ACC112 (cell line): ENCODE measurements around the gene MAGI2.
A peak's percentile ranks its signal among the peaks of the same experiment; 100 is the strongest.

Source experiments
- H2AFZ ChIP-seq: fragments of 200-600 bp; sonication (generic); one replicate; pipeline ENCODE4 v1.6.0; 2017; ENCODE audit warnings: antibody characterized with exemption, low read length; ENCODE audit not compliant: unreplicated experiment
- H3K27ac ChIP-seq: fragments of 200-600 bp; sonication (generic); 2 replicates; pipeline ENCODE4 v1.5.1; 2014; ENCODE audit warnings: low read depth, mild to moderate bottlenecking, antibody characterized with exemption, low read length, moderate library complexity
- H3K27me3 ChIP-seq: fragments of 200-600 bp; sonication (generic); 2 replicates; pipeline ENCODE4 v1.6.1; 2014; ENCODE audit warnings: mild to moderate bottlenecking, antibody characterized with exemption, low read length, moderate library complexity, mixed read lengths; ENCODE audit not compliant: insufficient read depth
- H3K36me3 ChIP-seq: fragments of 200-600 bp; sonication (generic); 2 replicates; pipeline ENCODE4 v1.6.1; 2016; ENCODE audit warnings: mild to moderate bottlenecking, antibody characterized with exemption, low read length, moderate library complexity, mixed read lengths; ENCODE audit not compliant: insufficient read depth
- H3K4me1 ChIP-seq: fragments of 200-600 bp; sonication (generic); one replicate; pipeline ENCODE4 v1.6.1; 2016; ENCODE audit warnings: low read length, mixed read lengths; ENCODE audit not compliant: insufficient read depth, unreplicated experiment, control insufficient read depth
- H3K4me3 ChIP-seq: fragments of 200-600 bp; sonication (generic); 2 replicates; pipeline ENCODE4 v1.5.1; 2014; ENCODE audit warnings: mild to moderate bottlenecking, low read depth, low read length
- H3K79me2 ChIP-seq: fragments of 200-600 bp; sonication (generic); one replicate; pipeline ENCODE4 v1.6.0; 2016; ENCODE audit warnings: low read length; ENCODE audit not compliant: control insufficient read depth, unreplicated experiment, insufficient read depth

Gene MAGI2

DNA sequence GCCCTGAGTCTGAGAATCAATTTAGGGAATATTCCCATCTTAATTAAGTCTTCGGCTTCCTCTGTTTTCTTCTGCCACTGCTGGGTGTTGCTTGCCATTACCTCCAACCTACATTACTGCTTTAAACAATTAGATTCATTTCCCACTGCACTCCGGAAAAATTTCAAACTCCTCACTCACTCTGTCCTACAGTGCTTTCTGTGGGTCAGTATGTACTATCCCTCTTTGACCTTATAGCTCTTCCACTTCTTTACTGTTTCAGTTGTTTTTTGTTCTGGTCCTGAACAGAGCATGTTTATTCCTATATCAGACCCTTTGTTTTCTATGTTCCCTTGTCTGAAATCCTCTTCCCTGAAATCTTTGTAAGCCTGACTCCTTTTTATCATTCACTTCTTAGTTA lies 160.6 kb downstream of the MAGI2 start:
- Histone ChIP-seq H3K36me3 (no peaks in the 10 kb centered on the region), H3K27ac (peak overlapping the region; percentile 69), H3K4me3 (no peak overlapping the region), H3K79me2 (no peaks in the 10 kb centered on the region), H3K27me3 (no peaks in the 10 kb centered on the region), H2AFZ (peak overlapping the region; percentile 63), H3K4me1 (peaks cover 44% of the 10 kb centered on the region)

DNA sequence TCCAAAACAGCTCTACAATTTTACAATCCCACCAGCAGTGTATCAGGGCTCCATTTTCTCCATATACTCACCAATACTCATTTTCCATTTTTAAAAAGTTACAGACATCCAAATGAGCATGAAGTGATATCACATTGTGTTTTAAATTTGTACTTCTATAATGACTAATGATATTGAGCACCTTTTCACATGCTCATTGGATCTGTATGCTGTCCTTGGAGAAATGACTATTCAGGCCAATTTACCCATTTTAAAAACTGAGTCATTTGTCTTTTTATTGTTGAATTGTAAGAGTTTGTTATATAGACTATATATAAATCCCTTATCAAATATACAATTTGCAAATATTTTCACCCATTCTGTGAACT lies 162.0 kb downstream of the MAGI2 start:
- Histone ChIP-seq H3K27me3 (no peaks in the 10 kb centered on the region), H3K36me3 (no peaks in the 10 kb centered on the region), H3K4me1 (peaks cover 42% of the 10 kb centered on the region), H2AFZ (no peak overlapping the region), H3K79me2 (no peaks in the 10 kb centered on the region), H3K27ac (peak overlapping the region; percentile 75), H3K4me3 (peak overlapping the region; percentile 49)

DNA sequence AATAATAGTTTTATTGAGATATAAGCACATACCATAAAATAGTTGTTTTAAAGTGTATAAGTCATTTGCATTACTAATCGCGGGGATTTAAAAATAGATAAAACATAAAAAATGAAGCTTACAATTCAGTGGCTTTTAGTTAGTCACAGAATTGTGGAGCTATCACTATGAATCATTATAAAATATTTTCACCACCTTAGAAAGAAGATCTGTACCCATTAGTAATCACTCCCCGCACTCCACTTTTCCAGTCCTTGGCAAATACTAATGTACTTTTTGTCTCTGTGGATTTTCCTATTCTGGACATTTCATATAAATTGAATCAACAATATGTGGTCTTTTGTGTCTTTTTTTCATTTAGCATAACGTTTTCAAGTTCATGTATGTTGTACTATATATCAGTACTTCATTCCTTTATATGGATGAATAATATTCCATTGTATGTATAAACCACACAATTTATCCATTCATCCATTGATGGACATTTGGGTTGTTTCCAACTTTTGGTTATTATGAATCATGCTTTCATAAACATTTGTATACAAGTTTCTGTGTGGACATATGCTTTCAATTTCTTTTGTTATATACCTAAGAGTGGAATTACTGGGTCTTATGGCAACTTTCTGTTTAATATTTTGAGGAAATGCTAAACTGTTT lies 162.5 kb downstream of the MAGI2 start:
- Histone ChIP-seq H3K27me3 (no peaks in the 10 kb centered on the region), H3K4me1 (peaks cover 37% of the 10 kb centered on the region), H3K27ac (peak overlapping the region; percentile 75), H3K36me3 (no peaks in the 10 kb centered on the region), H3K79me2 (no peaks in the 10 kb centered on the region), H2AFZ (no peak overlapping the region), H3K4me3 (peak overlapping the region; percentile 49)

GRCh38 chr7:79290398-79290797 lies 163.1 kb downstream of the MAGI2 start:
- Histone ChIP-seq H3K36me3 (no peaks in the 10 kb centered on the region), H3K4me1 (peaks cover 41% of the 10 kb centered on the region), H2AFZ (no peak overlapping the region), H3K4me3 (0 out of 2 replicates have a peak overlapping the region, but pooled peaks have one; percentile 49), H3K79me2 (no peaks in the 10 kb centered on the region), H3K27me3 (no peaks in the 10 kb centered on the region), H3K27ac (peak overlapping the region; percentile 75)

DNA sequence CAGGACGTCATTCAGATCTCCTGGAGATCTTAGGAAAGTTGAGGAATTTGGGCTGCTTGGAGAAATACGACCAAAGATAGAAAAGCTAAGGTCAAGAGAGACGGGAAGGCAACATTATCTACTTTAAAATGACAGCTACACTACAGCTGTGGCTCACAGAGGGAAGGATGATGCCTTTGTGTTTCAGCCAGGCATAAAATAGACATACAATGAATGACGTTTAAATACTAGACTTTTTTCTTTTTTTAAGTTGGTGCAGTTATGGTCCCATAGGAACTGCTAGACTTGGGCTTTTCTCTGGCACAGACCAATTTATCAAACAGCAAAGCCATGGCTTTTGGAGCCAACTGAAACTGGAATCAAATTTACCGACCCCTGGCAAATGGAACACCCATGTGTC lies 164.8 kb downstream of the MAGI2 start:
- Histone ChIP-seq H3K27me3 (no peaks in the 10 kb centered on the region), H3K36me3 (no peaks in the 10 kb centered on the region), H3K4me3 (no peak overlapping the region), H3K4me1 (peaks cover 50% of the 10 kb centered on the region), H2AFZ (no peak overlapping the region), H3K27ac (no peak overlapping the region), H3K79me2 (no peaks in the 10 kb centered on the region)

DNA sequence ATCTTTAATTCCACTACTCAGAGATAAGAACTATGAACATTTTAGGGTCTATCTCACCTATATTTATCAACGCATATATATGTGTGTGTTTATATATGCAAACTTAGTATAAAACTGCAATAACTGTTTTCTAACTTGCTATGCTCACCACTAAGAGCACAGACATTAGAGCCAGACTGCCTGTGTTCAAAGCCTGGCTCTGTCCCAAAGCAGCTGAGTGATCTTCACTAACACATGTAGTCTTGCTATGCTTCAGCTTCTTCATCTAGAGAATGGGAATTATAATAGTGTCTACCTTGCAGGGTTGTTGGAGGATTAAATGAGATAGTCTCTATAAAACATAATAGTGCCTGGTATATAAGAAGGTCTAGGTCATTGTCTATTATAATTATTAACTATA lies 165.5 kb downstream of the MAGI2 start:
- H2AFZ ChIP-seq = no peak overlapping the region
- no peaks in the 10 kb centered on the region for H3K36me3 ChIP-seq
- no peak overlapping the region for H3K4me3 ChIP-seq
- no peak overlapping the region for H3K27ac ChIP-seq
- H3K4me1 ChIP-seq = peaks cover 50% of the 10 kb centered on the region
- no peaks in the 10 kb centered on the region for H3K27me3 ChIP-seq
- H3K79me2 ChIP-seq = no peaks in the 10 kb centered on the region

DNA sequence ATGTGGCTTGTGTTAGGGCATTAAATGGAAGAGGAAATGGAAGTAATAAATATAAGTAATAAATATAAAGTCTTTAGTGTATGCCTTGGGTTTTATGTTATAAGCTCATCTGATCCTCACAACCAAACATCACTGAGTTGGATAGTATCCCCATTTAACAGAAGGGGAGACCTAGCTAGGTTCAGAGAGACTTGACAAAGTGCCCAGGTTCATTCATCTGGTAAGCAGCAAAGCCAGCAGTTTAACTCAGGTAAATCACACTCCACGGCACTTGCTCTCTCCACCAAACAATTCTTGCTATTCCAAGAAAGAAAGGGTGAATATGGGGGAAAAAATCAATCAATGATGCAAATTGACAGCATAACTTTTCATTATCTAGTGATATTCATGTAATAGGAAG lies 167.3 kb downstream of the MAGI2 start:
- Histone ChIP-seq H3K27me3 (no peaks in the 10 kb centered on the region), H2AFZ (no peak overlapping the region), H3K79me2 (no peaks in the 10 kb centered on the region), H3K4me3 (no peak overlapping the region), H3K4me1 (peaks cover 53% of the 10 kb centered on the region), H3K36me3 (no peaks in the 10 kb centered on the region), H3K27ac (no peak overlapping the region)

GRCh38 chr7:79285756-79286155 lies 167.7 kb downstream of the MAGI2 start:
- Histone ChIP-seq H3K79me2 (no peaks in the 10 kb centered on the region), H3K4me1 (peaks cover 53% of the 10 kb centered on the region), H3K36me3 (no peaks in the 10 kb centered on the region), H3K27me3 (no peaks in the 10 kb centered on the region), H3K27ac (no peak overlapping the region), H2AFZ (no peak overlapping the region), H3K4me3 (no peak overlapping the region)

DNA sequence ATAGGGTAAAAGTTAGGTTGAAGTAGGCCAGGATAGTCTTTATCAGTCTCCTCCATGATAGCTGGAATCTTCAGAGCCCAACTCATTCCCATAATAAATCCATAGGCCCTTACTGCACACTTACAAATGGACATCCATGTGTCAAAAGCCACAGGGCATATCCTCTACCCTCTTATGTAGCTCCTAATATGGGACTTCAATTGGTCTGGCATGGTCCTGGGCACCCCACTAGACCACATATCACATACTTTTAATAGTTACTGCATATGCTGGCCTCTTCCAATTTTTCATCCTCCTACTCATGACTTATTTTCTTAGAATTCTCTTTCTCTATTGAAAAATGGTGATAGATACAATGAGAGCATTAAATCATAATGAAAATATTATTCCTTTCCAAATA lies 169.3 kb downstream of the MAGI2 start:
- H3K27ac ChIP-seq = peak overlapping the region; percentile 83
- peaks cover 48% of the 10 kb centered on the region for H3K4me1 ChIP-seq
- H3K36me3 ChIP-seq = no peaks in the 10 kb centered on the region
- no peaks in the 10 kb centered on the region for H3K79me2 ChIP-seq
- H2AFZ ChIP-seq = no peak overlapping the region
- H3K4me3 ChIP-seq = no peak overlapping the region
- no peaks in the 10 kb centered on the region for H3K27me3 ChIP-seq

GRCh38 chr7:79282882-79283602 lies 170.4 kb downstream of the MAGI2 start:
- H3K79me2 ChIP-seq = no peaks in the 10 kb centered on the region
- H3K27me3 ChIP-seq = no peaks in the 10 kb centered on the region
- peaks cover 48% of the 10 kb centered on the region for H3K4me1 ChIP-seq
- H2AFZ ChIP-seq = peak overlapping the region; percentile 19
- peak overlapping the region; percentile 83 for H3K27ac ChIP-seq
- peak overlapping the region; percentile 46 for H3K4me3 ChIP-seq
- H3K36me3 ChIP-seq = no peaks in the 10 kb centered on the region

- Histone ChIP-seq H3K4me3 (peak overlapping the region; percentile 38), H3K4me1 (peaks cover 48% of the 10 kb centered on the region), H3K36me3 (no peaks in the 10 kb centered on the region), H3K27me3 (no peaks in the 10 kb centered on the region), H3K79me2 (no peaks in the 10 kb centered on the region), H3K27ac (peak overlapping the region; percentile 83), H2AFZ (peak overlapping the region; percentile 29)
Measured at GRCh38 chr7:79282070-79282694, 171.3 kb downstream of the MAGI2 start.
